Measurements from ENCODE around the gene GARS1.

DNA sequence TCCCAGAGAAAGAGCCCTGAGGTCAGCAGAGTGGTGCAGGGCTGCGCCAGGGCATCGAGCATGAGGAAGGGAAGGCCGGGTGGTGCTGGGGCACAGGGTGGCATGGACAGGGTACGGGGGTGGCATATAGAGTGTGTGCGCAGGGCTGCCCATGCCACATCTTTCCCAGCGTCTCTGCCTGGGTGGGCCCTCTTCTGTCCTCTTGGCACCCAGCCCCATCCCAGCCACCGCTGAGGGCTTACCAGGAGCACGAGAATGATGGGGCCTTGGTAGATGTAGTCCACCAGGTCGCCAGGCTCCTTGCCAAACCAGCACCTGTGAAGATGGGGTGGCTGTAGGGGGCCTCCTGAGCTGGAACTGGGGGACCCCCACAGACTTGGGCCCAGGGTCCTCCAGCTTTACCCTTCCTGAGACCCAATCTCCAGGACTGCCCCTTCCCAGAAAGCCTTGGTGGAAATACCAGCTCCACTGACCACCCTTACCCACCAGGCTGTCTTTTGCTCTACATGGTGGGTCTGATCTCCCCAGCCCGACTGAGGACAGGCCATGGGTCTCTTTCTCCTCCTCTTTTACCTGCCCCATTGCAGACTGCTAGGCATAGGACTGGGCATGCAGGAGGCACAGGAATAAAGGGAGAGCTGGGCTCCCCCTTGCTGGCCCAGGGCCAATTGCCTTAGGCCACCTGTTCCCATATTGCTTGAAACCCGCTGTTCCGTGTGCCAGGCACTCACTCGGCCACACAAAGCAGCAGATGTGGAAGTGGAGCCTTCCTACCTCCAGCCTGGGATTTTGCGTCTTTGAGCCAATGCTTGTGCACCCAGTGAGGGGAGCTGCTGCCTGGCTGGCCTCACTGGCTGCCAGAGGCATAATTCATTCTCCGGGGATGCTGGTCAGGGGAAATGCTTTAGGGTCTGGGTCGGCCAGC lies 65.9 kb downstream of the GARS1 start:
- TF ChIP-seq EZH2 (IDR thresholded peaks at IDR 0.05; ENCODE audit: insufficient read depth, low read length), result no peak
- TF ChIP-seq, protein P1, sequence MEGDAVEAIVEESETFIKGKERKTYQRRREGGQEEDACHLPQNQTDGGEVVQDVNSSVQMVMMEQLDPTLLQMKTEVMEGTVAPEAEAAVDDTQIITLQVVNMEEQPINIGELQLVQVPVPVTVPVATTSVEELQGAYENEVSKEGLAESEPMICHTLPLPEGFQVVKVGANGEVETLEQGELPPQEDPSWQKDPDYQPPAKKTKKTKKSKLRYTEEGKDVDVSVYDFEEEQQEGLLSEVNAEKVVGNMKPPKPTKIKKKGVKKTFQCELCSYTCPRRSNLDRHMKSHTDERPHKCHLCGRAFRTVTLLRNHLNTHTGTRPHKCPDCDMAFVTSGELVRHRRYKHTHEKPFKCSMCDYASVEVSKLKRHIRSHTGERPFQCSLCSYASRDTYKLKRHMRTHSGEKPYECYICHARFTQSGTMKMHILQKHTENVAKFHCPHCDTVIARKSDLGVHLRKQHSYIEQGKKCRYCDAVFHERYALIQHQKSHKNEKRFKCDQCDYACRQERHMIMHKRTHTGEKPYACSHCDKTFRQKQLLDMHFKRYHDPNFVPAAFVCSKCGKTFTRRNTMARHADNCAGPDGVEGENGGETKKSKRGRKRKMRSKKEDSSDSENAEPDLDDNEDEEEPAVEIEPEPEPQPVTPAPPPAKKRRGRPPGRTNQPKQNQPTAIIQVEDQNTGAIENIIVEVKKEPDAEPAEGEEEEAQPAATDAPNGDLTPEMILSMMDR (IDR thresholded peaks at IDR 0.05; ENCODE audit: insufficient read depth, low read depth, low read length), result no peak
